Caco-2 (cell line): ENCODE results near the gene SYF2. TPM values are rescaled to one million over a fixed set of nuclear protein-coding genes. Genes with fewer than 3 reads are reported as not detected.

Source experiments
- BruUV-seq: library from RNA; stranded (reverse); fragments of 400-500 nt; replicated peaks from 2 replicates; lab custom pipeline; 2021; lab: Mats Ljungman, UMichigan
- CTCF ChIA-PET: fragments of 300-600 bp; sonication (Branson Sonifier 250); formaldehyde crosslinking; loops from one replicate; lab custom pipeline; 2022; ENCODE audit warnings: antibody characterized with exemption; lab: Charles Lee
- POLR2A ChIA-PET: fragments of 300-600 bp; sonication (Branson Sonifier 250); formaldehyde crosslinking; loops from one replicate; lab custom pipeline; 2022; ENCODE audit warnings: antibody characterized with exemption; lab: Charles Lee
- DNase-seq, 2 experiments: peaks; one replicate each; pipeline versions ENCODE4 v3.0.0 to v3.0.0-alpha.2; 2020 to 2022
- H3K27me3 ChIP-seq: replicated peaks from 2 replicates; pipeline ENCODE4 v1.6.0; 2011; ENCODE audit warnings: low read length; ENCODE audit not compliant: control insufficient read depth, insufficient read depth
- H3K36me3 ChIP-seq: 2 replicates; pipeline ENCODE4 v1.5.1; 2011; ENCODE audit warnings: low read length; ENCODE audit not compliant: control insufficient read depth, insufficient read depth
- H3K4me1 ChIP-seq: fragments of 250-450 bp; sonication (Bioruptor Pico); 2 replicates; pipeline ENCODE4 v1.5.1; 2020; ENCODE audit warnings: mild to moderate bottlenecking
- H3K4me3 ChIP-seq: 2 replicates; pipeline ENCODE4 v1.5.1; 2011; ENCODE audit warnings: low read depth, mild to moderate bottlenecking, control low read depth, low read length
- H3K9me3 ChIP-seq: fragments of 250-450 bp; sonication (Bioruptor Pico); 2 replicates; pipeline ENCODE4 v1.5.1; 2020; ENCODE audit warnings: mild to moderate bottlenecking, moderate library complexity
- H3K27ac Mint-ChIP-seq: one replicate; pipeline ENCODE4 v1.8.0; 2022; ENCODE audit warnings: mixed read lengths; ENCODE audit not compliant: unreplicated experiment
- H3K27me3 Mint-ChIP-seq: one replicate; pipeline ENCODE4 v1.8.0; 2022; ENCODE audit warnings: mixed read lengths; ENCODE audit not compliant: insufficient read depth, unreplicated experiment
- H3K36me3 Mint-ChIP-seq: one replicate; pipeline ENCODE4 v1.8.0; 2022; ENCODE audit warnings: mild to moderate bottlenecking, mixed read lengths; ENCODE audit not compliant: insufficient read depth, unreplicated experiment
- H3K4me1 Mint-ChIP-seq: one replicate; pipeline ENCODE4 v1.8.0; 2022; ENCODE audit warnings: low read depth, mixed read lengths; ENCODE audit not compliant: unreplicated experiment
- H3K4me3 Mint-ChIP-seq: one replicate; pipeline ENCODE4 v1.8.0; 2022; ENCODE audit warnings: mild to moderate bottlenecking, moderate library complexity, mixed read lengths; ENCODE audit not compliant: unreplicated experiment
- H3K9me3 Mint-ChIP-seq: one replicate; pipeline ENCODE4 v1.8.0; 2022; ENCODE audit warnings: mixed read lengths; ENCODE audit not compliant: unreplicated experiment
- CTCF ChIP-seq, 2 experiments: fragments of 200-600 bp in 1 of 2; IDR thresholded peaks; 1 replicate in 1 of 2; 2 replicates in 1 of 2; pipeline versions ENCODE4 v1.5.1 to v1.8.0; 2011 to 2022; ENCODE audit warnings: antibody characterized with exemption in 1 of 2, control low read depth in 1 of 2, inconsistent platforms in 1 of 2, low read depth in 1 of 2, low read length in 1 of 2, mild to moderate bottlenecking in 1 of 2, moderate library complexity in 1 of 2; ENCODE audit not compliant: insufficient read depth in 1 of 2, severe bottlenecking in 1 of 2, unreplicated experiment in 1 of 2
- intact Hi-C: fragments of 100-400 bp; cut with micrococcal nuclease; formaldehyde crosslinking; loops from one replicate; pipeline ENCODE4 v1.10.0; 2022; ENCODE audit not compliant: unreplicated experiment
- total RNA-seq: library from RNA; stranded (reverse); gene quantifications from 2 replicates; pipeline ENCODE4 v1.2.3, GENCODE V29; 2022

Gene SYF2
- total RNA-seq, 1 experiment from 2014 or later, result 32.3 TPM

GRCh38 chr1:25204797-25205480 lies 27.4 kb downstream of the SYF2 start:
- no TSS peak for BruUV-seq
- Mint-ChIP-seq H3K4me1 (peaks cover 5% of the 10 kb centered on the region), H3K9me3 (no peaks in the 10 kb centered on the region), H3K27me3 (no peaks in the 10 kb centered on the region), H3K4me3 (no peak overlapping the region), H3K36me3 (no peaks in the 10 kb centered on the region), H3K27ac (no peak overlapping the region)
- Histone ChIP-seq H3K4me3 (no peak overlapping the region), H3K27me3 (no peaks in the 10 kb centered on the region), H3K36me3 (no peaks in the 10 kb centered on the region), H3K4me1 (no peaks in the 10 kb centered on the region), H3K9me3 (no peaks in the 10 kb centered on the region)
- intact Hi-C loops, result loop anchor here (1.0 kb wide), 2 partner anchors 88 to 357 kb away; no protein-coding TSS in a partner anchor
- peak in 1 of 2 experiments; percentile 51 for DNase-seq
- ChIA-PET CTCF (interaction anchor here (0.6 to 1.2 kb wide), 4 partner anchors 37 to 285 kb away, joined by 4 to 5 read pairs (median 4); no protein-coding TSS in a partner anchor), POLR2A (no interaction called here)
- peak; percentile 34 to 47 for TF ChIP-seq CTCF (IDR thresholded peaks at IDR 0.05; ENCODE audit: insufficient read depth in 1 of 2, low read depth in 1 of 2, low read length in 1 of 2, severe bottlenecking in 1 of 2, unreplicated experiment in 1 of 2)

- H3K36me3 Mint-ChIP-seq, result no peaks in the 10 kb centered on the region
- Histone ChIP-seq H3K36me3 (no peaks in the 10 kb centered on the region), H3K9me3 (no peaks in the 10 kb centered on the region), H3K4me1 (peaks cover 10% of the 10 kb centered on the region), H3K27me3 (no peaks in the 10 kb centered on the region), H3K4me3 (no peak overlapping the region)
- no peak for TF ChIP-seq CTCF (IDR thresholded peaks at IDR 0.05; ENCODE audit: insufficient read depth in 1 of 2, low read depth in 1 of 2, low read length in 1 of 2, severe bottlenecking in 1 of 2, unreplicated experiment in 1 of 2)
- DNase-seq, result no peak
- no peak overlapping the region for H3K27ac Mint-ChIP-seq
- no peaks in the 10 kb centered on the region for H3K27me3 Mint-ChIP-seq
- H3K4me3 Mint-ChIP-seq, result no peak overlapping the region
- H3K4me1 Mint-ChIP-seq, result peaks cover 22% of the 10 kb centered on the region
- POLR2A ChIA-PET, result no interaction called here
- CTCF ChIA-PET, result no interaction called here
- intact Hi-C loops, result no loop called here
- no peaks in the 10 kb centered on the region for H3K9me3 Mint-ChIP-seq
- BruUV-seq, result no TSS peak
Observed at GRCh38 chr1:25201006-25201405, 31.3 kb downstream of the SYF2 start.

- no peaks in the 10 kb centered on the region for H3K9me3 Mint-ChIP-seq
- no peak overlapping the region for H3K4me3 ChIP-seq
- intact Hi-C loops, result loop anchor here (10.0 kb wide), 1 partner anchor 165 kb away; no protein-coding TSS in a partner anchor
- H3K27me3 ChIP-seq, result no peaks in the 10 kb centered on the region
- H3K36me3 Mint-ChIP-seq, result no peaks in the 10 kb centered on the region
- H3K4me1 ChIP-seq, result peaks cover 10% of the 10 kb centered on the region
- no peaks in the 10 kb centered on the region for H3K9me3 ChIP-seq
- DNase-seq, result no peak
- ChIA-PET POLR2A (no interaction called here), CTCF (no interaction called here)
- no peaks in the 10 kb centered on the region for H3K27me3 Mint-ChIP-seq
- no TSS peak for BruUV-seq
- H3K27ac Mint-ChIP-seq, result no peak overlapping the region
- H3K4me3 Mint-ChIP-seq, result no peak overlapping the region
- no peaks in the 10 kb centered on the region for H3K36me3 ChIP-seq
- peaks cover 22% of the 10 kb centered on the region for H3K4me1 Mint-ChIP-seq
- TF ChIP-seq CTCF (IDR thresholded peaks at IDR 0.05; ENCODE audit: insufficient read depth in 1 of 2, low read depth in 1 of 2, low read length in 1 of 2, severe bottlenecking in 1 of 2, unreplicated experiment in 1 of 2), result no peak
Observed at GRCh38 chr1:25199819-25200620, 32.3 kb downstream of the SYF2 start.
